B cell (primary cell): ENCODE results near the gene CACNA2D4. TPM values are rescaled to one million over a fixed set of nuclear protein-coding genes. Genes with fewer than 3 reads are reported as not detected.

Experiments
- ATAC-seq: fragments of 200-7000 bp; cut with Tn5 transposase; one replicate; pipeline ENCODE4 v1.10.0; 2021; ENCODE audit warnings: low read depth, mild to moderate bottlenecking, moderate number of reproducible peaks, moderate library complexity
- CTCF ChIA-PET: fragments of 350-600 bp; sonication (Branson Sonifier 250); formaldehyde crosslinking; loops from one replicate; lab custom pipeline; 2021; ENCODE audit warnings: antibody characterized with exemption, inconsistent platforms; lab: Charles Lee
- POLR2A ChIA-PET: fragments of 350-600 bp; sonication (Branson Sonifier 250); formaldehyde crosslinking; loops from one replicate; lab custom pipeline; 2021; ENCODE audit warnings: antibody characterized with exemption; lab: Charles Lee
- DNase-seq: peaks from one replicate; pipeline ENCODE4 v3.0.0; 2013
- H2AFZ ChIP-seq: 2 replicates; pipeline ENCODE4 v1.6.1; 2012; ENCODE audit warnings: mild to moderate bottlenecking, low read depth, low read length; ENCODE audit not compliant: insufficient read depth, poor library complexity, severe bottlenecking
- H3K27ac ChIP-seq, 2 donors: 1 replicate in 1 of 2; 2 replicates in 1 of 2; pipeline ENCODE4 v1.5.1; 2012 to 2013; ENCODE audit warnings: low read length in 2 of 2, mild to moderate bottlenecking in 2 of 2, moderate library complexity in 1 of 2
- H3K27me3 ChIP-seq, 4 experiments: fragments of 200-600 bp in 1 of 4; sonication (generic) in 1 of 4; replicated peaks in 1 of 4; 1 replicate in 2 of 4; 2 replicates in 2 of 4; pipeline versions ENCODE4 v1.6.1 to v1.7.0; 2013 to 2016; ENCODE audit warnings: low read length in 3 of 4, mild to moderate bottlenecking in 2 of 4, mixed read lengths in 1 of 4, moderate library complexity in 1 of 4; ENCODE audit not compliant: insufficient read depth in 4 of 4, control insufficient read depth in 3 of 4; ENCODE audit errors: control extremely low read depth in 1 of 4
- H3K36me3 ChIP-seq, 2 experiments: replicated peaks in 1 of 2; 1 replicate in 1 of 2; 2 replicates in 1 of 2; pipeline versions ENCODE4 v1.6.1 to v1.7.1; 2013; ENCODE audit warnings: low read length in 1 of 2; ENCODE audit not compliant: insufficient read depth in 2 of 2, control insufficient read depth in 1 of 2; ENCODE audit errors: control extremely low read depth in 1 of 2, extremely low read depth in 1 of 2
- H3K4me1 ChIP-seq, 2 donors: fragments of 200-600 bp in 1 of 2; sonication (generic) in 1 of 2; 1 replicate in 1 of 2; 2 replicates in 1 of 2; pipeline versions ENCODE4 v1.5.1 to v1.6.1; 2013 to 2017; ENCODE audit warnings: low read length in 2 of 2; ENCODE audit not compliant: control insufficient read depth in 2 of 2, insufficient read depth in 2 of 2
- H3K4me2 ChIP-seq: replicated peaks from 2 replicates; pipeline ENCODE3; 2012; ENCODE audit warnings: mild to moderate bottlenecking, low read depth, low read length; ENCODE audit not compliant: poor library complexity, severe bottlenecking
- H3K4me3 ChIP-seq, 5 experiments: fragments of 200-600 bp in 1 of 5; sonication (generic) in 1 of 5; 1 replicate in 3 of 5; 2 replicates in 2 of 5; pipeline versions ENCODE4 v1.5.1 to v1.7.0; 2011 to 2016; ENCODE audit warnings: low read length in 4 of 5, mild to moderate bottlenecking in 4 of 5, low read depth in 2 of 5, control low read depth in 1 of 5, moderate library complexity in 1 of 5; ENCODE audit not compliant: insufficient read depth in 1 of 5; ENCODE audit errors: control extremely low read depth in 1 of 5, extremely low read depth in 1 of 5
- H3K79me2 ChIP-seq: fragments of 200-600 bp; sonication (generic); one replicate; pipeline ENCODE4 v1.6.0; 2016; ENCODE audit warnings: low read length; ENCODE audit not compliant: control insufficient read depth, insufficient read depth
- H3K9ac ChIP-seq: fragments of 200-600 bp; sonication (generic); 2 replicates; pipeline ENCODE4 v1.6.1; 2017; ENCODE audit warnings: mild to moderate bottlenecking, low read length, moderate library complexity
- H3K9me3 ChIP-seq, 3 donors: one replicate each; pipeline versions ENCODE4 v1.6.1 to v1.7.1; 2013; ENCODE audit warnings: low read length in 2 of 3; ENCODE audit not compliant: control insufficient read depth in 2 of 3, insufficient read depth in 1 of 3; ENCODE audit errors: control extremely low read depth in 1 of 3
- H4K20me1 ChIP-seq: 2 replicates; pipeline ENCODE4 v1.6.0; 2012; ENCODE audit warnings: mild to moderate bottlenecking, low read length; ENCODE audit not compliant: insufficient read depth, control insufficient read depth, poor library complexity, severe bottlenecking
- H3K27ac Mint-ChIP-seq: one replicate; pipeline ENCODE4 v1.8.0; 2021; ENCODE audit warnings: mixed read lengths
- H3K27me3 Mint-ChIP-seq: one replicate; pipeline ENCODE4 v1.8.0; 2021; ENCODE audit warnings: mixed read lengths
- H3K4me1 Mint-ChIP-seq: one replicate; pipeline ENCODE4 v1.8.0; 2021; ENCODE audit warnings: mixed read lengths
- H3K4me3 Mint-ChIP-seq: one replicate; pipeline ENCODE4 v1.8.0; 2021; ENCODE audit warnings: mixed read lengths
- H3K9me3 Mint-ChIP-seq: one replicate; pipeline ENCODE4 v1.8.0; 2022; ENCODE audit warnings: mixed read lengths; ENCODE audit not compliant: insufficient read depth
- CTCF ChIP-seq: fragments of 200-600 bp; IDR thresholded peaks from one replicate; pipeline ENCODE4 v1.8.0; 2022; ENCODE audit warnings: antibody characterized with exemption, mild to moderate bottlenecking
- EZH2 ChIP-seq: IDR thresholded peaks from 2 replicates; pipeline ENCODE4 v1.6.1; 2012; ENCODE audit warnings: borderline replicate concordance, low read depth, mild to moderate bottlenecking, moderate library complexity, low read length; ENCODE audit not compliant: insufficient read depth, poor library complexity, severe bottlenecking
- WGBS: methylation state at CpG from one replicate; pipeline ENCODE4 v1.1.5; 2013; ENCODE audit warnings: missing lambda C conversion rate; ENCODE audit not compliant: insufficient coverage; 5-methylcytosine and 5-hydroxymethylcytosine counted together
- intact Hi-C: fragments of 100-400 bp; cut with micrococcal nuclease; formaldehyde crosslinking; loops from one replicate; pipeline ENCODE4 v1.10.0; 2022
- polyA plus RNA-seq: library from polyadenylated mRNA; depleted of rRNA; stranded (reverse); fragments of >200 nt; gene quantifications from 2 replicates; pipeline ENCODE4 v1.2.3, GENCODE V29; 2012
- total RNA-seq, 2 donors: library from RNA; stranded (reverse); fragments of 120-200 nt in 1 of 2; gene quantifications; 1 replicate in 1 of 2; 2 replicates in 1 of 2; pipeline versions ENCODE4 v1.2.3 to v1.2.4, GENCODE V29; 2013 to 2022

The CACNA2D4 gene
- total and polyA plus RNA-seq, 2 donors (not counting 1 experiment from before 2014, with no cell fraction given) = 6.0 to 7.4 TPM

- Mint-ChIP-seq H3K4me3 (no peak overlapping the region), H3K27me3 (peaks cover 62% of the 10 kb centered on the region), H3K27ac (no peak overlapping the region), H3K9me3 (peaks cover 12% of the 10 kb centered on the region), H3K4me1 (no peaks in the 10 kb centered on the region)
- no peak overlapping the region for H3K4me2 ChIP-seq
- intact Hi-C loops = no loop called here
- no peak overlapping the region for H2AFZ ChIP-seq
- H3K27ac ChIP-seq = no peak overlapping the region
- H3K79me2 ChIP-seq = no peaks in the 10 kb centered on the region
- WGBS = 91% methylated on average over 8 of the region's 8 CpGs
- POLR2A ChIA-PET = no interaction called here
- H3K27me3 ChIP-seq = peaks cover 0 to 2% (median 0%) of the 10 kb centered on the region in 4 experiments
- ATAC-seq (no peak), DNase-seq (no peak)
- H3K4me3 ChIP-seq = no peak overlapping the region
- H3K9me3 ChIP-seq = peaks cover 0 to 16% (median 13%) of the 10 kb centered on the region in 3 donors
- CTCF ChIA-PET = no interaction called here
- TF ChIP-seq CTCF (no peak), EZH2 (no peak)
- H3K9ac ChIP-seq = no peak overlapping the region
- no peaks in the 10 kb centered on the region for H3K4me1 ChIP-seq
- no peaks in the 10 kb centered on the region for H3K36me3 ChIP-seq
- no peaks in the 10 kb centered on the region for H4K20me1 ChIP-seq
These were observed 28.2 kb downstream of the CACNA2D4 start for GRCh38 chr12:1890119-1890703.

- no peak for ATAC-seq
- CTCF ChIA-PET = no interaction called here
These were observed 29.5 kb downstream of the CACNA2D4 start for GRCh38 chr12:1888923-1889322.

More at GRCh38 chr12:1888923-1889322, 29.5 kb downstream of the CACNA2D4 start:
- H2AFZ ChIP-seq = no peak overlapping the region
- no peaks in the 10 kb centered on the region for H3K4me1 Mint-ChIP-seq
- peaks cover 52% of the 10 kb centered on the region for H3K27me3 Mint-ChIP-seq
- H3K27ac Mint-ChIP-seq = no peak overlapping the region
- no peak overlapping the region for H3K4me3 ChIP-seq
- no peak overlapping the region for H3K27ac ChIP-seq
- peaks cover 0 to 2% (median 0%) of the 10 kb centered on the region in 4 experiments for H3K27me3 ChIP-seq
- H3K4me3 Mint-ChIP-seq = no peak overlapping the region
- H3K9ac ChIP-seq = no peak overlapping the region
- TF ChIP-seq EZH2 (no peak), CTCF (no peak)
- DNase-seq = no peak
- H3K79me2 ChIP-seq = no peaks in the 10 kb centered on the region
- H3K9me3 ChIP-seq = peaks cover 0 to 14% (median 13%) of the 10 kb centered on the region in 3 donors
- intact Hi-C loops = no loop called here
- POLR2A ChIA-PET = no interaction called here
- H3K4me2 ChIP-seq = no peak overlapping the region
- H3K9me3 Mint-ChIP-seq = peaks cover 9% of the 10 kb centered on the region
- WGBS = no CpG with 5 or more reads among the region's 3 CpGs
- H3K4me1 ChIP-seq = no peaks in the 10 kb centered on the region
- no peaks in the 10 kb centered on the region for H4K20me1 ChIP-seq
- no peaks in the 10 kb centered on the region for H3K36me3 ChIP-seq
